GM19452 (cell line): ENCODE data around the gene SIX2.

ENCODE experiments used
- ATAC-seq: cut with Tn5 transposase; IDR thresholded peaks from one replicate; pipeline ENCODE4 v1.9.1; 2021; ENCODE audit not compliant: unreplicated experiment

Gene SIX2

GRCh38 chr2:44967727-44968432, 41.4 kb downstream of the SIX2 start:
- ATAC-seq = no peak

GRCh38 chr2:44967056-44967455, 42.2 kb downstream of the SIX2 start:
- no peak for ATAC-seq

DNA sequence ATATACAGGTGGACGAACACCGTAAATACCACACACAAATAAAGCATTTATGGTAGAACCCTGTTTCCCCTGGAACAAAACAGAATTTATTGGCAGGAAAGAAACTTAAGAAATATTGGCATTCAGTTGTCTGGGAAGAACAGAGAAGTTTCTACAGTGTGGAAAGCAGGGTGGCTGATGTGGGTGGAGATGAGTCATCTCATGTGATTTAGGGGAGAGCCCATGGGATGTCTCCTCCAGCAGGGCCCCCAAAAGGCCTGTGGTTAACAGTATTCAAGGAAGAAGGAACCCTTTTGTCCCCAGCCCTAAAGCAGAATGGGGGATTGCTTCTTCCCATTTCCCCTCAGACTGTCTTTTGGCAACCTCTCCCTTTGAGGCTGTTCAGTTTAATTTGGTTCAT, 43.6 kb downstream of the SIX2 start:
- ATAC-seq = no peak

DNA sequence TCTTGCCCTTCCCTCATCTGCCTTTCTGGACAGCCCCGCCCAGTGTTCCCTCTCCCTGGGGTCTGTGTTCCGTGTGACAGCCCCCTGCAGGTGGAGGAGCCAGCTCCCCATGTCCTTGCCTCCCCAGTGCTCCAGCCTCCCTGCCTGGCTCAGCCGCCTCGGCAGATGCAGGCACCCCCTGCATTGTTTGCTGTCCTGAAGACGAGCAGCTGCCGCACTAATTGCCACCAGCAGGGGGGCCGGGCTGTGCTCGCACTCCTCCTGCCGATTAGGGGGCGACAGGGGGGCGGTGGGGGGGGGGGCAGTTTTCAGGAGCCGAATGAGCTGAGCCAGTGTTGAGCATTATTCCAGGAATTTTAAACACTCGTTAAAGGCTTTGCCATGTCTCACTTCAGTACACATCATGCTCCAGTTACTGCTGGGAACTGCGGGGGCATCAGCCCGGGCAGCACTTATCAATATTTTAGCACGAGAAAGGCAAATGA, 44.5 kb downstream of the SIX2 start:
- ATAC-seq = no peak

- no peak for ATAC-seq
These were observed 47.0 kb downstream of the SIX2 start for GRCh38 chr2:44962176-44962695.

GRCh38 chr2:44960871-44961270, 48.4 kb downstream of the SIX2 start:
- no peak for ATAC-seq

GRCh38 chr2:44959855-44960254, 49.4 kb downstream of the SIX2 start:
- no peak for ATAC-seq

DNA sequence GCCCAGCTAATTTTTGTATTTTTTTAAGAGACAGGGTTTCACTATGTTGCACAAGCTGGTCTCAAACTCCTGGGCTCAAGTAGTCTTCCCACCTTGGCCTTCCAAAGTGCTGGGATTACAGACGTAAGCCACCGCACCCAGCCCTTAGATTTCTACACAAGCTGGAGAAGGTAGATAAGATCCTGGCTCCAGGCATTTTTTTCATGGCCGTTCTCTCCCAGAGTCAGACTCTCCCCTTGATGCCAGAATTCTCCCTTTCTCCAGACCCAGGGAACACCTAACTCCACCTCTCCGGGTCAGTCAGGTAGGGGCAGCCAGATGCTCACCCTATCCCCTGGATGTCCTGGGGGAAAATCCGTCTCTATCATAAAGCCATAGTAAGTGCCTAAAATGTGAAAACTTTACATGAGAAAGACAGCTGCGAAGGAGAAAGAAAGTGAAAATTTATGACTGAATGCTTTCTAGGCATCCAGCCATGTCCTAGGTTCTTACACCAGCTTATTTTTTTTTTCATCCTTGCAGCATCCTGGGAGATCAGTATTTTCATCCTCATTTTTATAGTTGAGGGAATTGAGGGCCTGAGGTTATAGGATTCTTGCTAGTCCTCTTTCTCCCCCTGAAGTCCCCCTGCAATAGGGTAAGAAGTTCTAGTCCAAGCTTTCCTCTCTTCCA, 51.5 kb downstream of the SIX2 start:
- ATAC-seq = no peak

GRCh38 chr2:44956843-44957242, 52.4 kb downstream of the SIX2 start:
- no peak for ATAC-seq

- no peak for ATAC-seq
These were observed 53.5 kb downstream of the SIX2 start for GRCh38 chr2:44955593-44956392.
